Ovary (tissue), 3 donors: Measurements from ENCODE around the gene PIM1.

ENCODE experiments used
- CTCF ChIP-seq, 3 donors: fragments of 450-650 bp in 2 of 3; fragments of 200-600 bp in 1 of 3; IDR thresholded peaks; one replicate each; pipeline versions ENCODE4 v1.5.1 to v1.8.0; 2016 to 2022; ENCODE audit warnings: antibody characterized with exemption in 3 of 3, mild to moderate bottlenecking in 1 of 3
- EP300 ChIP-seq: sonication (generic); formaldehyde crosslinking; IDR thresholded peaks from one replicate; pipeline ENCODE4 v1.6.1; 2017; ENCODE audit warnings: antibody characterized with exemption
- POLR2A ChIP-seq: fragments of 450-650 bp; IDR thresholded peaks from one replicate; pipeline ENCODE4 v1.6.1; 2017; ENCODE audit warnings: antibody characterized with exemption, mild to moderate bottlenecking, moderate library complexity
- donor health status: DM: no; HTN: no; CAD: no.

DNA sequence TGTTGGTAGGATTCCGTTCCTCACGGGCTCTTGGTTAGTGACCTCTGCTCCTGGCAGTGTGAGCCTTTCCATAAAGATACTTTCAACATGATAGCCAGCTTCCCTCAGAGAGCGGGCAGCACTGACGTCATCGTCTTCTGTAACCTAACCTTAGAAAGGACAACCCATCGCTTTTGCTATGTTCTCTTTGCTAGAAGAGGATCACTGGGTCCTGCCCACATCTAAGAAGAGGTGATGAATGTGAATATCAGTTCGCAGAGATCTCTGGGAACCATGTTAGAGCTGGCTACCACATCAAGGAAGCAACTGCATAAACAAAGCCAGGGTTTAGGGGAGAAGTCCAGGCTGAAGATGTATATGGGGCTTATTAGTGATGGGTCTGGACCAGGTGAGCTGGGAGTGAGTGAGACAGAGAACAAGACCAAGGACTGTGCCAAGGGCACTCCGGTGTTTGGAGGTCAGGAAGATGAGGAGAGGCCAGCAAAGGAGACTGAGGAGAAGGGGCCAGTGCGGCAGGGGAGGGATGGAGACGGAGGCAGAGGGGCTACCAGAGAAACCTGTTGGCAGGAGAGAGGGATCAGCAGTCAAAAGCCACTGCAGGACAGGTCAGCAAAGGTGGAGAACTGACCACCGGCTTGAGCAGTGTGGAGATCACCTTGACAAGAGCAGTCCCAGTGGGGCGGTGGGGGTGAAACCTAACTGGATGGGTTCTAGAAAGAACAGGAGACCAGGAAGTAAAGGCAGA lies 39.7 kb downstream of the PIM1 start:
- TF ChIP-seq CTCF (IDR thresholded peaks at IDR 0.05) = no peak
- TF ChIP-seq EP300 = no peak
- TF ChIP-seq POLR2A = no peak
